H4 (cell line): ENCODE data around the gene CCDC80. TPM values are rescaled to one million over a fixed set of nuclear protein-coding genes. Genes with fewer than 3 reads are reported as not detected.

Experiments
- DNase-seq: peaks from one replicate; pipeline ENCODE4 v3.0.0-alpha.2; 2015; ENCODE audit warnings: low spot score
- total RNA-seq: library from RNA; depleted of rRNA; stranded (reverse); fragments of >200 nt; shearing (Covaris generic); gene quantifications from 2 replicates; pipeline ENCODE4 v1.2.3, GENCODE V29; 2014

CCDC80 gene
- total RNA-seq, 1 experiment from 2014 or later: 31.7 TPM

DNA sequence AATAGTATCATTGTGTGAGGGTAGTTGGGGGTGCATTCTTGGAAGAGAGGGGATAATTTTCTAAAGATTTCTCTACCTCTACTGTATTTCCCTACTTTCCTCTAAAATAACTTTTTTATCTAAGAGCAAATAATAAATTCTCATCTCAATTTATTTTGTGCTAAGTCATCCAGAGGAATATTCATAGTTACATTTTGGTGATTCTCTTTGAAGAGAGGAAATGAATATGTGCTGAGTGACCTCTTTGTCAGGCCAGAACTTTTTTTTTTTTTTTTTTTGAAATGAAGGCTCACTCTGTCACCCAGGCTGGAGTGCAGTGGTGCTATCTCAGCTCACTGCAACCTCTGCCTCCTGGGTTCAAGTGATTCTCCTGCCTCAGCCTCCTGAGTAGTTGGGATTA lies 15.1 kb upstream of the CCDC80 start:
- DNase-seq: no peak

DNA sequence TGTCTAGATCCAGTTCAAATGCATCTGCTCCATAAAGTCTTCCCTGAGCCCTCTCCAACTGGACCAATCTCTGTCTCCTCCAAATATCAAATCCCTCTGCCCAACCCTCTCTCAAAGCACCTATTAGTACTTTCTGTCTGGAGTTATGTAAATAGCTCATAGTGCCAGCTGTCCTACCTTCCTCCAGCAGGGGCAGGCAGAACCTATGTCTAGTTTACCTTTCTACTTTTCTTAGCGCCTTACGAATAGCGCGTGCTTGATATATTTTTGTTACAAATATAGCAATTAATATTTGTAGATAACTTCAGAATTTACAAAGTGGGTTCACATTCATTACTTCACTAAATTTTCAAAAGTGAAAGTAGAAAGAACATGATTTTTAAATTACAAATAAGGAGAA lies 14.0 kb upstream of the CCDC80 start:
- DNase-seq: no peak

DNA sequence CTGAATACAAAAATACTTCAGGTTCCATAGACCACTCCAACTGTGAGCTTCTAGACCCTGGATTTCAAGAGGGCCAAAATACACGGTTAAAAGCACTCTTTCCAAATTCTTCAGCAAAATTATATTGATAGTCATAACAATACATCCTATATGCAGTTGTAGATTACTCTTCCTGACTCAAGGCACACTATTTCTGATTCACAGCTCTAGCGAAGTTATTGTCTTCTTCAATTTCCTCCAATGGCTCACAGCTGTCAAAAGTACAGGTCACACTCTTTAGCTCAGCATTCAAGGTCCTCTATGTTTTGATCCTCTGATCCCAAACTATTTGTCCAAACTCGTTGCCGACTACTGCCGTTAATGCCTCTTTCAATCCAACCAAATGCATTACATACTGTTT lies 13.5 kb upstream of the CCDC80 start:
- DNase-seq: no peak

DNA sequence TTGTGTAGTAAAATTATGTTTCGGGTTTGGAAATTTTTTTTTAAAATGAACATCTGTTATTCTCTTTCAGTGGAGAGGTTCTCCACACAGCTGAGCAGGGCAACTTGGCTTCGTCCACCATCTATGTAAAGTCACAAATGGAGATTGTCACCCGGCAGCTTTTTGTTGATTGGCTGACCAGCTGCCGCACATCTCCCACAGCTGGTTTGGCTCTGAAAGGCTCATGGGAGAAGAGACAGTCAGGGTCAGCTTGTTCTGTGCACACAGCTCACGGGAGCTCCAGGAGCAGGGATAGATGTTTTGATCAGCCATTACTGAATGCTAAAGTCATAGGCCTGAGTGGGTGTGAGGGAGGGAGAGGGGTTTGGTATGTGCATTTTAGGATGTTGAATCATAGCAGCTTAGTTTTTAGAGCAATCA lies 12.9 kb upstream of the CCDC80 start:
- DNase-seq: no peak

DNA sequence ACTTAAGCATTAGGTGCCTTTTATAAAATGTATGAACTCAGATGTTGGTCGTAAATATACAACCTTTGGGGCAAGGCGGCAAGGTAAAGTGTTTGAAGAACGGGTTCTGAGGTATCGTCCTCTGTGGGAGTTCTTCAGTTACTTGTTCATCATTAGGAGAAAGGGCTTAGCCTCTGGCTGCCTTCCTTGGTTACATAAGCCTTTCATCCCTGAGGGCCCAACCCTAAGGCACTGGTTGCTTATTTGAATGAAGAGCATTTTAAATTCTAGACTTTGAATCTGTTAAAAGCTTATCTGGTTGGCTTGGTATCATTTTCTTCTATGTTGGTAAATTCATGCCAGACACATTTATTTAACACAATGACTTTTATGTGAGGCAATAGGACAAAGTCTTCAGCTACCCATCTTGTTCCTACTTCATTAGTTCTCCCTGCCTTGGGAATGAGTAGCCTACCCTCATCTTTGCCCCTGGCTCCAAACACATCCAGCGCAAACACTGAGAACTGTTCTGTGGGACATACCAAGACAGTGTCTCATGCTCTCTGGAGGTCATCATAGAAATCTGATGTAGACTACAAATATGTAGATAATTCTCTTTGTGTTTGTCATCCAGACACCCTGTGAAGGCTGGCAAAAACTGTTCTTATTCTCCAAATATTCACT lies 12.4 kb upstream of the CCDC80 start:
- no peak for DNase-seq

DNA sequence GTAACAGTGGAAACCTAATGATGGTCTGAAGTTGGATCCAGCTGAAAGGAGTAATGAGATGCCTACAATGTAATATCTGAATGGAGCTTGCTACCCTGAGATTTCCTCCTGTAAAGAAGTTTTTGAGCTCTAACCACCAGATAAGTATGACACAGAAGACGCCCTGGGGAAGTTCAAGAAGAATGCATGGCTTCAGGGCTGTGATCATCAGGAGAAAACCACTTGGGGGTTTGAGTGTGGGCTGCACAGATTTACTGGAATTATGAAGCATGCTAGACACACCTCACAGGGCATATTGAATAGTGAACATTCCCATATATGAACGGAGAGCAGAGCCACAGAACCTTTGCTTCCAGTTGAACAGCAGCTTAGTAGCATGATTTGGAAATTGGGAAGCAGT lies 10.6 kb upstream of the CCDC80 start:
- DNase-seq: no peak

DNA sequence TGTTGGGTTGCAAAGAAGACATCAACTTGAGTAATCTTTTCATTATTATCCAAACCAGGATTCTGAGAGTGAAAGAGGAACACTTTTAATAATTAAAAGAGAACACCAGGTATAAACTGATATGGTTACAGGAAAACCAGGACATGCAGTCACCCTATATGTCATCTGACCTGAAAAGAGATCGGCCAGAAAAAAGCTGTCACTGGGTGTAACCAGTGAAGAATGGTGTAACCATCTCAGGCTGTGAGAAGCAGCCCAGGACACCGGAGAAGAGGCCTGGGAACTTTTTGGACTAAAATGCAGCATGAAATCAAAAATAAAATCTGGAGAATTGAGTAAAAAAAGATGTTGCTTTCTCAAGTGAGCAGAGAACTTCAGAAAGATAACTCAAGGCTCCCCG lies 10.1 kb upstream of the CCDC80 start:
- DNase-seq: no peak

DNA sequence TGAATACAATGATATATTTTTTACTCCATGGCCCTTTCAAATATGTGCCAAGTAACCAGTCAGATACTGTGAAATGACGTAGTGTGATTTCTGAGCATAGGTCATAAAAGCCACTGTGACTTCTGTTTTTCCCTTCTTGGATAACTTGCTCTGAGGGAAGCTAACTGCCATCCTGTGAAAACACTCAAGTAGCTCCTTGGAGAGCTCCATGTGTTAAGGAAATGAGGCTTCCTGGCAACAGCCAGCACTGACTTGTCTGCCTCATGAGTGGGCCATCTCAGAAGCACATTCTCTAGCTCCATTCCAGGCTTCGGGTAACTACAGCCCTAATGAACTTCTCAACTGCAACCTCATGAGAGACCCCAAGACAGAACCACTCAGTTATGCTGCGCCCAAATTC lies 9.5 kb upstream of the CCDC80 start:
- DNase-seq: no peak

DNA sequence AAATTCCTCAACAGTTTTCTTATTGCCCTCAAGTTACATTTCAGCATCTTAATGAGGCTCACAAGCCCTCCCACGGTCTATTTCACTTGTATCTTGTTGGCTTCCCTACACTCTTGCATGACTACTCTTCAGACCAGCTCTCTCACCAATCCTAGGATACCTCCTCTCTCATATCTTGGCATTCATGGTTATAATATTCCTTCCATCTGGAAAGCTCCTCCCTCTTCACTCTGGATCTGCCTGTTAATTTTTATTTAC lies 8.5 kb upstream of the CCDC80 start:
- no peak for DNase-seq

DNA sequence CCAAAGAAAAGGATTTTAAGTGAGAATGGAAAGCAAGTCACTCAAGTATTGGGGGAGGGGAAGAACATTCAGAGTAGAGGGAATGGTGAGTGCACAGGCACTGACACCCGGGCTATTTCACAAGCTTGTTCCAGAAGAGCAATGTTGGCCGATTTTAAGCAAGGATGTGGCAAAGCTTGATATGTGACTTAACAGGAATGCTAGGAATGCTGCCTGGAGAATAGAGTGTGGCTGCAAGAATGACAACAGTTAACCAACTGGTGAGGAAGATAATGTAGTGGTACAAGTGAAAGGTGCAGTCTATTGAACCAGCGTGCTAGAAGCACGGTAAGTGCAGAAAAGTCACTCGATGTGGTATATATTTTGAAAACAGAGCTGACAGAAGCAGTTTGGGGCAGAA lies 6.2 kb upstream of the CCDC80 start:
- DNase-seq: peak; percentile 75

DNA sequence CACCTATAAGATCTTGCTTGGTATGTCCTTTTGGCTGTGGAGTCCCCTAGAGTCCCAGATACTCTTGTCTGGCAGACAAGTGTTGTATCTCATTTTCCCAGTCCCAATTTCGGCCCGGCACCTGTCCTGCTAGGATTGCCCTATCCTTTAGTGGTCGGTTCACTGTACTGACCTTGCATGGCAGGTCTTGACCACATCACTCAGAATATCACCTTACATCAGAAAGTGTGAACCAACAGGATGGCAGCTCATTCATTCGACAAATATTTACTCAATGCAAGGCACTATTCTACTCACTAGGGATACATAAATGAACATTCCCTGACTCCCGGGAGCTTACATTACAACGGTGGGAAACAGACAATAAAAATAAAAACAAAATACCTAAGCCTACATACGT lies 5.7 kb upstream of the CCDC80 start:
- no peak for DNase-seq

DNA sequence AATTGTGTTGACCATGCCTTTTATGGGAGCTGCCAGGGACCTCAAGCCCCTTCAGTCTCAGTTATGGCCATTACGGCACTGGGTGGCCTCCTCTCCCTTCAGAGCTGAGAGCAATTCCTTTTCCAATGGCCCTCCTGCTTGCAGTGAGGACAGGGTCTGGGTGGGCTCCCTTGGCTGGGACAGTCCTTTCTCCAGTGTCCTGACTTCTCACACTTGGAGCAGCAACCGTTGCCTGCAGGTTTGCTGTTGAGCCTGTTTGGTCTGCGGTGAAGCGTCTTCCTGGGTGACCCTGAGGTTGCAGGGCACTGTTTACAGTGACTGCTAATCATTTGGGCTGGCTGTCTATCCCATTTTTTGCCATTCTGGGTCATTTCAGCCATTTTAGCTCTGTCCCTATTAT lies 3.5 kb upstream of the CCDC80 start:
- no peak for DNase-seq

DNA sequence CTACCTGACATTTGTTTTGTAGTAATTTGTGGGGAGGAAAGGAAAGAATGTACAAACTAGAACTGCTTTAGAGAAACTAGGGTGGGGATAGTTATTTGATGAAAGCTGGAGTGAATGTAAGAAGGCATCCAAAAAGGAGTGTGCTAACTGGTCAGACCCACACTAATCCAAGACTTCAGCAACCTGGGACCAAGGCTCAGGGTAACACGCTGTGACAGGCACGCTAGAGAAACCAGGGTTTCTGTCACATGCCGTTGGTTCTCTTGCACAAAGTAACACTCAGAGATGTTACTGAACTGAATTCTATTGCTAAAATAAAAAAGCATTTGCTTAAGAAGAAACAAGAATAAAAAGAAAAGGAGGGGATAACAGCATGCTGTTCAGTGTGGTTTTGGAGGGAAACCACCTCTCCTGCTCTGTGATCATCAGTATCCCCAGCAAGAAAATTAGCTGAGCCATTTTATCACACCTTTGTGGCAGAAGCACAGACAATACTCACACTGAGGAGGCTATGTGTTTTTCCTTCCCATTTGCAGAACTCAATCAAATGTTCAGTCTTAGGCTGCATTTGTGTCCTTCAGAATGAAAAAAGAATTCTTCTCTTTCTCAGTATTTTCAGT lies 2.8 kb upstream of the CCDC80 start:
- DNase-seq: no peak

DNA sequence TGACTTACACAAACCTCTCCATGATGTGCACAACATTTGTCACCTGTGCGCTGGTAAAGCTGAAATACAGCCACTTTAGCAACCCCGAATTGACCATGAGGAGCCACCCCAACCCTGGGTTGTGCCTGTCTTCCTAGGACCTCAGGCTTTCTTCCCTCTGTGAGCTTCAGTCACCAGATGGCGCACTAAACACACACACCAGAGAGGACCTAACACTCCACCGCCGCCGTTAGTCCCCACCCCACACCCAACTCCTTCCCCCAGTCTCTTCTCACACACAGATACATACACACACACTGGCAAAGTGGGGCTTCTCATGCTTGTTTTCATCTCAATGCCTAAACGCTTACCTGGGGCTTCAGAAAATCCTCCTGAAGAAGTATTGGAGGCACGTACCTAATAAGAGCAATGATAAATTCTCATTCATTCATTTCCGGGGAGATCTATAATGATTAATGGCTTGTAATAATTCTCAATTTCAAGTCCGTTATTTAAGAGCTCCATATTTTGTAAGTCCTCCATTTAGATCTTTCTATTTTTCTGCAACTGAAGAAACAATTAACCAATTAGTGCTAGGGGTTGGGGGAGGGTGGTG lies 2.1 kb upstream of the CCDC80 start:
- peak; percentile 86 for DNase-seq

DNA sequence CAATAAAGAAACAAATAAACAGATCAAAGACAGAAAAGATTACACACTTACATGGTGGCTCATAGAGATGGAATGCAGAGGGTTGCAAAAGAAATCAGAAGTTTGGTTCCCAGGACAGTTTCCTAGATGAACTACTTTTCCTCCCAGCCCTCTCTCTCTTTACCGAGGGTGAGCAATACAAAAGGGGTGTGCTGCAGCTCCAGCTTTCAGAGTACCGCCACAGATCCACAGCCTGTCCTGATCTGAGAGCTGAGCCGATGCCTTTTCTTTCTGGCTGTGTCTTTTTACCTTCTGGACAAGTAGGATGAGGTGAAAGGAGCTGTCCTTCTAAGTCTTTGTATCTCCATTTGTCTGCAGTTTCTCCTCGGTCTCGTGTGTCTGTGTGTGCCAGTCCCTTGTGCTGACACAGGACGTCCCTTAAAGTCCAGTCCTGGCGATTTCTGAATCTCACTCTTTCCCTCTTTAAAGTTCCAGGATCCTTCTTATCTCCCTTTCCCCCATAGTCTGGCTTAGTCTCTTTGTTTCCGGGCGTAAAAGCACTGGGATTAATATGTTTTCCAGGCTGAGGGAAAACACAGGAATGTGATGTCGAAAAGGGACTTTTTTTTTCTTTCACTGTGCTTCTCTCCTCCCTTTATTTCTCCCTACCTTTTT lies 540 bp downstream of the CCDC80 start:
- DNase-seq: no peak

DNA sequence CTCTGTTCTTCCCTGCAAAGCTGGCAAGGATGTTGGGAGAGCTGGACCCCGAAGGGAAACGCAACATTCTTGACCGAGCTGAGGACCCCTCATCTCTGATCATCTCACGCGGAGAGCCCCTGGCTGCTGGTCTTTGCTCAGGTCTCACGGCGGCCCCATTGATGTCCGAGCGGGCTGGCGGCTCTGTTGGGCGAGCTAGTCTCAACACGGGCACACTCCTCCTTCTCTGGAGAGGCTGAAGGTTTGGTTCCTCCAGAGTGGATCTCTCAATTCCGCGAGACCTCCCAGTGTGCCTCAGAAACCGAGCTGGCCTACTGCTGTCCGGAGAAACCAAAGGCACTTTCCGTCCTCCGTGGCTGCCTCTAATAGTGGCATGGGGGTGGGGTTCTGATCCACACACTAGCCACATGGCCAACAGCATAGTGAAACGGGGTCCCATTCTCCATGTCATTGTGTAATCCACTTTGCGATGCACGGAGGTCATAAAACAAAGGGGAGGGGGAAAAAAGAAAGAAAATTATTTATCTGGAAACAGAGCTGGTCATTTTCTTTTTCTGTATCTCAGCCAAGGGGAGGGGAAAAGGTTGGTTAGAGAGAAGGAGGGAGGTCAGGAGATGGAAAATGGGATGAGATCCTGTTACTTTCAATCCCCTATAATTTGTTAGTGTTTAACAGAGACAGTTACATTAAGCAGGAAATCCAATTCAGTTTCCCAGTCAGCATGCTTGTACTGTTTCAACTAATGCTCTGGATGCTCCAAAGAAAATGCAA lies 1.3 kb downstream of the CCDC80 start:
- DNase-seq: no peak

DNA sequence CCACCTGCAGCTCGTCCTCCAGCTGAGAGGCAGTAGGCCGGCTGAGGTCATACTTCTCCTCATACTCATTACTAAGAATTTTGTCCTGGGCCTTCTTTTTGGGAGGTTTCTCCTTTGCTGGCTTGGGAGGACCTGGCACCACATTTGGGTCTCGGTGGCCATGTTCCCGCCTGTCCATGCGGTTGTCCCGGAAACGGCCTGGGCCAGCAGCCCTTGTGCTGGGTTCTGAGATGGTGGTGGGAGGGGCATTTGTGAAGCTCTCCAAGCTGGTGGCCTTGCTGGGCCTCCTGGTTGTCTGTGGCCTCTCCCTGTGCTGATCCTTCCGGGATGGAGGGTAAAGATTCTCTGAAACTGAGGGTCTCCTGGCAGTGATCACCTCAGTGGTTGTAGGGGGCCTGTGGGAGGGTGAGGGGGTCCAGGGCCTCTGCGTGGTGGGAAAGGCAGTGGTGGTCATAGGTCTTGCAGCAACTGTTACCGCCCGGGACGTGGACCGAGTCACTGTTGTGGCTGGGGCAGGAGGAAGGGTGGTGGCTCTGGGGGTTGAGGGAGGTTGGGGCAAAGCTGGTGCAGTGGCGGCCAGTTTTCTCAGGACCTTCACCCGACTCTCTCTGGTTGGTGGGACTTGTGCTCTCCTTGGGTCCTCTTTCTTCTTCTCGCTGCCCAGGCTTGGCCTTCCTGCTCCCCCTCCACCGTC lies 2.5 kb downstream of the CCDC80 start:
- DNase-seq: no peak

DNA sequence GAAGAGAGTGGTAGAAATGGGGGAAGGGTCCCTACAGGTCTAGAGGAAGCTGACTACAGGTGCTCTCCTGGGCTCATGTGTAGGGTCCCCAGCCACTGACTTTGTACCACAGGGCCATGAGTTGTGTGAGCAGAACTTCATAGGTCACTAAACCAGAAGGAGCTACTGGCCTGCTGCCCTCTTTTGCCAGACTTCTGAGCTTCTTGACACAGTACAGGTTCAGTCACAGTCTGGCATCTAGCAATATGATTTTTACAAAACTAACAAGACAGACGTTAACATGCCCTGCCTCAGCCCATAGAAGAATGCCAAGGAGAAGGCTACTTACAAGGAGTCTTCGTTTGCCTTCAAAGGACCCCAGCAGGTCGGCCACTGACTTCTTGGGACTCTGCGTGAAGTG lies 3.2 kb downstream of the CCDC80 start:
- DNase-seq: no peak

DNA sequence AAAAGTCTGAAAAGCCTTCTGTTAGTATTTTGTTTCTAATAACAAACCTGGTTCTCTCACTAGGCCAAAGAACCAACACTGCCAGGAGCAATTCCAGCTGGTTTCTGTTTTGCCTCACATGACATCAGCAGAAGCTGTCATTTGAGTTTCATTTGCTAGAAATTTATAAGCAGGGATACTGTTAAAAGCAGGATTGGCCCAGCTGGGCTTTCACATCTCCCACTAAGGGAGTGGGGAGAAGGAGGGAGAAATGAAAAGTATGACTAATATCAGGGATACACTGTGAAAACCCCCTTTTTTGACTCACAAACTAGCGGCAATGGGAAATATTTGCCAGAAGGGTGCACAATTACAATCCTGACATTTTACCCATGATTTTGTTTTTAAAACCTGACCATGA lies 5.3 kb downstream of the CCDC80 start:
- DNase-seq: peak; percentile 63

DNA sequence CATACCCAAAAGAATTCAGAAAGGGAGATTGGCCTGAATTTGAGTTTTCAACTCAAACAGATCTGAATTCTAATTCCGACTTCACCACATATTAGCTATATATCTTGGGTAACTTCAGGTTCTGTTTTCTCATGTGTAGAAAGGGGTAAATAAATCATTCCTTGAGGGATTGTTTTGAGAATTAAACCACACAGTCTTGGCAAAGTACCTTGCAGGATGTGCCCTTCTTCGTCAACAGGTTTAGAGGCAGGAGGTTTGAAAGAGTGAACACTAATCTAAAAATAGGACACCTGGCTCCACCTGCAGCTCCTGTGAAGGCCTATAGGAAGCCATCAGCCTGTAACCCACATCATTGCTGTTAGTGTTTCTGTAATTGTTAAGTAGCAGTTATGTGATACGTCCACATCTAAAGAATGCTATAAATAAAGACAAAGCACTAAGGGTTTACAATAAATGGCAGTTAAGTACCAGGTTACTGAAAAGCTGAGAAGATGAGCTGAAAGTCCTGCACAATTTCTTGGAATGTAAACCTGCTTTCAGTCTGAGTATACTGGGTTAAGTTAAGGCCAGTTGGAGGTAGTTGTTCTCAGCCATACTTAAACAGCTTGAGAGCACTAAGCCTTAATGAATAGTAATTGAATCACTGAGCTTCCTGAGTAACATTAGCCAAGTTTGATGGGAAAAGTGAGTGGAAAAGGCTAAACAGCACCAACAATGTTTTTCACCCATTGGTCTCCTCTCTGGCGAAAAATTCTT lies 6.0 kb downstream of the CCDC80 start:
- DNase-seq: no peak

DNA sequence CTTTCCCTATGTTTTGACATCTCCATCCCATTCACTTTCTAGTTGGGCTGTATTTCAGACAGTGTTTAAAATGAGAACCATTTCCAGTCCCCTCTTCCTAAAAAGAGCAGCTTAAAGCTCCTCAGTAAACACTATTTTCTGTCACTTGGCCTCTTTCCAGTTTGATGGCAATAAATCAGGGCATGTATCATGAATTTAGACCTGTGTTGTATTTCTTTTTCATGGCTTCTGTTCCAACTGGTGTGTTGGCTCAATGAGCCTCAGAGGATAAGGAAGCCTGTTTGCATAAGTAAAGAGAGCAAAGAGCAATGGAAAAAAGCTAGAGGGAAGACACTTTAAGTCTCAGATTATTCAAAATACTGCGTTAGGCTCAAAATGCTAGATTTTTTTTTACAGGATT lies 7.2 kb downstream of the CCDC80 start:
- DNase-seq: no peak
